HepG2 (cell line): Measurements from ENCODE around the gene GEMIN4. TPM values are rescaled to one million over a fixed set of nuclear protein-coding genes. Genes with fewer than 3 reads are reported as not detected.

Source experiments
- ATAC-seq: fragments of 200-7000 bp; cut with Tn5 transposase; 3 replicates; pipeline ENCODE4 v1.9.1; 2020; ENCODE audit warnings: mild to moderate bottlenecking, moderate library complexity
- BruUV-seq: library from RNA; stranded (reverse); fragments of 400-500 nt; replicated peaks from 2 replicates; lab custom pipeline; 2021; lab: Mats Ljungman, UMichigan
- CTCF ChIA-PET: fragments of 300-600 bp; formaldehyde crosslinking; extraction: SDS; loops from one replicate; lab custom pipeline; 2021; ENCODE audit warnings: low total read pairs, inconsistent platforms, low intra/inter-chr PET ratio; lab: Yijun Ruan, JAX
- POLR2A ChIA-PET: fragments of 350-600 bp; sonication (Branson Sonifier 250); formaldehyde crosslinking; loops from one replicate; lab custom pipeline; 2020; ENCODE audit warnings: antibody characterized with exemption, inconsistent platforms; lab: Yijun Ruan, JAX
- DNase-seq: peaks from one replicate; pipeline ENCODE4 v3.0.0-alpha.2; 2015; ENCODE audit warnings: low spot score
- FAIRE-seq: peaks from 3 replicates; lab custom pipeline; 2011; peaks lifted over from hg19 to GRCh38; lab: Jason Lieb, UNC
- H2AFZ ChIP-seq: one replicate; pipeline ENCODE4 v1.6.1; 2011; ENCODE audit warnings: low read length, inconsistent platforms
- H3K27ac ChIP-seq: fragments of 300-600 bp; 3 replicates; pipeline ENCODE4 v1.8.0; 2011; ENCODE audit warnings: mixed run types, mild to moderate bottlenecking, mixed read lengths, low read length, inconsistent platforms; ENCODE audit not compliant: insufficient read depth; ENCODE audit errors: extremely low read length
- H3K27me3 ChIP-seq, 2 experiments: fragments of 200-600 bp in 1 of 2; 2 replicates in 1 of 2; 3 replicates in 1 of 2; pipeline versions ENCODE4 v1.6.0 to v1.8.0; 2011; ENCODE audit warnings: low read length in 2 of 2, mild to moderate bottlenecking in 2 of 2, moderate library complexity in 2 of 2, inconsistent platforms in 1 of 2; ENCODE audit not compliant: insufficient read depth in 2 of 2, control insufficient read depth in 1 of 2
- H3K36me3 ChIP-seq, 2 experiments: fragments of 200-600 bp in 1 of 2; replicated peaks in 1 of 2; 2 replicates in 1 of 2; 3 replicates in 1 of 2; pipeline versions ENCODE4 v1.5.1 to v1.8.0; 2011; ENCODE audit warnings: low read length in 2 of 2, inconsistent platforms in 1 of 2; ENCODE audit not compliant: insufficient read depth in 2 of 2, control insufficient read depth in 1 of 2
- H3K4me1 ChIP-seq: 2 replicates; pipeline ENCODE4 v1.5.1; 2012; ENCODE audit warnings: low read length, inconsistent platforms; ENCODE audit not compliant: insufficient read depth
- H3K4me2 ChIP-seq: 2 replicates; pipeline ENCODE4 v1.6.0; 2011; ENCODE audit warnings: low read depth, low read length, inconsistent platforms
- H3K4me3 ChIP-seq, 3 experiments: fragments of 200-600 bp in 1 of 3; sonication (generic), shearing (Covaris generic) in 1 of 3; replicated peaks in 1 of 3; 2 replicates each; pipeline ENCODE4 v1.5.1; 2011 to 2016; ENCODE audit warnings: low read length in 3 of 3, inconsistent platforms in 2 of 3, low read depth in 2 of 3, mild to moderate bottlenecking in 2 of 3, control low read depth in 1 of 3, mixed read lengths in 1 of 3; ENCODE audit not compliant: insufficient read depth in 1 of 3
- H3K79me2 ChIP-seq: one replicate; pipeline ENCODE4 v1.6.1; 2011; ENCODE audit warnings: low read length, inconsistent platforms; ENCODE audit not compliant: insufficient read depth
- H3K9ac ChIP-seq: 2 replicates; pipeline ENCODE4 v1.6.0; 2011; ENCODE audit warnings: mild to moderate bottlenecking, low read depth, low read length, inconsistent platforms; ENCODE audit not compliant: insufficient read depth
- H3K9me3 ChIP-seq: 2 replicates; pipeline ENCODE4 v1.5.1; 2012; ENCODE audit warnings: mild to moderate bottlenecking, low read length
- H4K20me1 ChIP-seq: 2 replicates; pipeline ENCODE4 v1.6.0; 2011; ENCODE audit warnings: inconsistent platforms, mild to moderate bottlenecking, low read length, moderate library complexity; ENCODE audit not compliant: insufficient read depth
- AGO2 ChIP-seq: fragments of 200-400 bp; formaldehyde crosslinking; optimal IDR thresholded peaks from 2 replicates; pipeline ENCODE3; 2017; ENCODE audit warnings: mild to moderate bottlenecking, low read depth, low read length, moderate library complexity
- CSRNP2 ChIP-seq: sonication (generic); formaldehyde crosslinking; conservative IDR thresholded peaks from 2 replicates; pipeline ENCODE4 v1.8.0; 2022; ENCODE audit warnings: low read depth, missing genetic modification reagents
- POGZ ChIP-seq: sonication (generic); formaldehyde crosslinking; IDR thresholded peaks from 2 replicates; pipeline ENCODE4 v1.4.0; 2020; ENCODE audit warnings: mild to moderate bottlenecking, missing genetic modification reagents
- RBFOX2 ChIP-seq: fragments of 200-400 bp; formaldehyde crosslinking; IDR thresholded peaks from 2 replicates; pipeline ENCODE4 v1.6.1; 2017; ENCODE audit warnings: low read depth, mild to moderate bottlenecking, low read length
- TBP ChIP-seq: sonication (generic); formaldehyde crosslinking; IDR thresholded peaks from 2 replicates; pipeline ENCODE4 v1.5.0; 2020; ENCODE audit warnings: missing genetic modification reagents
- TGIF2 ChIP-seq: IDR thresholded peaks from 2 replicates; pipeline ENCODE4 v1.6.1; 2016; ENCODE audit warnings: control low read depth, missing compliant biosample characterization
- TSC22D2 ChIP-seq: sonication (generic); formaldehyde crosslinking; IDR thresholded peaks from 2 replicates; pipeline ENCODE4 v1.5.1; 2020; ENCODE audit warnings: missing genetic modification reagents, mild to moderate bottlenecking, borderline replicate concordance
- WIZ ChIP-seq: sonication (generic); formaldehyde crosslinking; IDR thresholded peaks from 2 replicates; pipeline ENCODE4 v1.5.1; 2020; ENCODE audit warnings: mild to moderate bottlenecking, missing genetic modification reagents
- ZC3H13 ChIP-seq: sonication (generic); formaldehyde crosslinking; IDR thresholded peaks from 2 replicates; pipeline ENCODE4 v1.8.1; 2023; ENCODE audit warnings: mild to moderate bottlenecking, missing genetic modification reagents, moderate library complexity
- ZNF468 ChIP-seq: sonication (generic); formaldehyde crosslinking; IDR thresholded peaks from 2 replicates; pipeline ENCODE4 v1.8.0; 2022; ENCODE audit warnings: mild to moderate bottlenecking, moderate library complexity, missing genetic modification reagents
- ZNF503 ChIP-seq: sonication (generic); formaldehyde crosslinking; IDR thresholded peaks from 2 replicates; pipeline ENCODE4 v1.4.0; 2020; ENCODE audit warnings: missing genetic modification reagents
- ZNF800 ChIP-seq: sonication (generic); formaldehyde crosslinking; IDR thresholded peaks from 2 replicates; pipeline ENCODE4 v1.4.0; 2020; ENCODE audit warnings: missing genetic modification reagents
- WGBS: methylation state at CpG from one replicate; pipeline ENCODE4 v1.1.6; 2017; ENCODE audit warnings: low lambda C conversion rate; 5-methylcytosine and 5-hydroxymethylcytosine counted together
- in situ Hi-C: cut with HindIII; loops from 2 replicates; pipeline ENCODE4 v1.10.0; 2017; ENCODE audit warnings: low pct_unique_long_range_greater_than_20kb; ENCODE audit not compliant: extremely low pct_ligation_motif_present
- intact Hi-C: fragments of 100-400 bp; cut with micrococcal nuclease; formaldehyde crosslinking; loops from one replicate; pipeline ENCODE4 v1.10.0; 2022; ENCODE audit not compliant: unreplicated experiment
- polyA plus RNA-seq, 8 experiments: library from polyadenylated mRNA; depleted of rRNA in 3 of 8; stranded (reverse) in 7 of 8; unstranded in 1 of 8; fragments of >200 nt; fragmentation: Illumina TruSeq in 4 of 8; extraction: Trizol in 4 of 8; gene quantifications; 2 replicates each; pipeline versions ENCODE4 v1.2.1 to v1.2.3, GENCODE V29; 2011 to 2016; ENCODE audit warnings: low read depth in 4 of 8, missing spikeins in 1 of 8, mixed read lengths in 1 of 8; ENCODE audit not compliant: insufficient read depth in 1 of 8
- total RNA-seq, 5 experiments: library from RNA; depleted of rRNA; stranded (reverse); fragments of >200 nt; fragmentation: Illumina TruSeq; extraction: Trizol; gene quantifications; 2 replicates each; pipeline ENCODE4 v1.2.3, GENCODE V29; 2016; ENCODE audit warnings: low read depth in 1 of 5

The GEMIN4 gene
- total and polyA plus RNA-seq, 2 of the 13 experiments (the other 11 are each of a cell fraction or from before 2014, with no cell fraction given) = 10.8 to 22.7 TPM

DNA sequence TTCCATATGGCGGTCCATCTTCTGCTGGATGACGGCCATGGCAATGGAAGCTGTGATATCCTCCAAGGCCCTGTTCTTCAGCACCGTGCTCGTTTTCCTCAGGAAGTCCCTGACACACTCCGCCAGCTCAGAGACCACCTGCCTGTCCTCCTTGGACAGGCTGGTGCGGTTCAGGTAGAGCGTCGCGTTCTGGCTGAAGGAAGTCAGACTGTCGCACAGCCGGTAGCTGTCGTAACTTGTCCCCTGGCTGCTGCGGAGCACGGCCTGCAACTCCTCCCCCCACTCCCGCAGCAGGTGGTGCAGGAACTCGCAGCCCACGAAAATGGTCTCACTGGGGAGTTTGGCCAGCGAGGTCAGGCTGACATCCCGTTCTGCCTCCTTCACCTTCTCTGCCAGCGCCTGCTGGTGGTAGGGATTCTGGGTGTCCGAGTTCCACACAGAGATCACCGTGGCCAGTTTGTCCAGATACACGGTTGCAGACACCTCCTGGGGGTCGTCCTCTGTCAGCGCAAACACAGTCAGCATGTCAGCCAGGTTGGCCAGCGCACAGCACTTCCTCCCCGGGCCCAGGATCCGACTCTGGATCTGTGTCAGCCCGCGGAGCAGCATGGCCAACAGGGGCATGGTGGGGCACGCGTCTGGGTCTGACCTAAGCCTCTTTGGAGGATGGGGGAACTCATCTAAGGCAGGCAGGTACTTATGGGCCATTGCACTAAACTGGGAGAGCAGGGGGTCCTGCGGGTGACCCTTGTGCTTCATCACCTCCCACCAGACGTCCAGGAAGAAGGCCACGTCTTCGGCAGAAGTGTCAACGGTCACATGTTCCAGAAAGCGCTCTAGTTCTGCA lies 5.1 kb downstream of the GEMIN4 start:
- H3K27ac ChIP-seq = no peak overlapping the region
- FAIRE-seq = no peak
- no TSS peak for BruUV-seq
- CTCF ChIA-PET = no interaction called here
- peak; percentile 80 for TF ChIP-seq ZC3H13 (CRISPR knock-in tag)
- TF ChIP-seq AGO2 = peak; percentile 71
- TF ChIP-seq CSRNP2 (CRISPR knock-in tag) = no peak
- 0 out of 2 replicates have a peak, but pooled peaks have one; percentile 32 for TF ChIP-seq RBFOX2
- no peak for TF ChIP-seq ZNF468 (CRISPR knock-in tag)
- TF ChIP-seq, all 625 proteins: peak for 3
- no peak overlapping the region for H2AFZ ChIP-seq
- peaks cover 30% of the 10 kb centered on the region for H3K79me2 ChIP-seq
- no peaks in the 10 kb centered on the region for H3K9me3 ChIP-seq
- POLR2A ChIA-PET = no interaction called here
- 97% methylated on average over 30 of the region's 38 CpGs for WGBS
- peaks cover 23 to 60% of the 10 kb centered on the region in 2 experiments for H3K36me3 ChIP-seq
- H3K27me3 ChIP-seq = no peaks in the 10 kb centered on the region
- in situ Hi-C loops (no loop called here), intact Hi-C loops (no loop called here)
- H3K4me3 ChIP-seq = no peak overlapping the region
- H3K4me1 ChIP-seq = peaks cover 36% of the 10 kb centered on the region
- no peaks in the 10 kb centered on the region for H4K20me1 ChIP-seq
- DNase-seq = no peak
- H3K9ac ChIP-seq = no peak overlapping the region
- no peak overlapping the region for H3K4me2 ChIP-seq
- ATAC-seq = no peak

DNA sequence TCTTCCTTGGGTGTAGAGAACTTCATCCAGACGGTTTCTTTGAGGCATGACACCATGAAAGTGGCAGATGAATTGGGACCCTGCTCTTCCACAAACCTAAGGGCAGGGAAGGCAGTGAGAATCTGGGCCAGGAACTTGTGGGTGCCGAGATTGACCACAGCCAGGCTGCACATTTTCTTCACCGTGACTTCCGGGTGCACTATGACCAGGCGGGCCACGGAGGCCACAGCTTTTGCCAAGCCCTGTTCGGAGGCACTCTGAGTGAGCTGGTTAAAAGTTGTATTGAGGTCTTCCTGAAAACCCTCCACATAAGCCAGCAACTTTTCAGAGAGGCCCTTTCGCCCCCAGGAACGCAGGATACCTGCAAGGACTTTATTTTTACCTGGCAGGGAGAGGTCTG lies 5.9 kb downstream of the GEMIN4 start:
- no peak for DNase-seq
- Histone ChIP-seq H3K4me2 (no peak overlapping the region), H3K9me3 (no peaks in the 10 kb centered on the region), H3K4me3 (no peak overlapping the region), H3K36me3 (peaks cover 23 to 68% of the 10 kb centered on the region in 2 experiments), H2AFZ (no peak overlapping the region), H3K4me1 (peaks cover 35% of the 10 kb centered on the region), H3K27me3 (no peaks in the 10 kb centered on the region), H4K20me1 (no peaks in the 10 kb centered on the region), H3K9ac (no peak overlapping the region), H3K79me2 (peaks cover 24% of the 10 kb centered on the region), H3K27ac (no peak overlapping the region)
- no peak for FAIRE-seq
- 95% methylated on average over 5 of the region's 9 CpGs for WGBS
- in situ Hi-C loops (no loop called here), intact Hi-C loops (no loop called here)
- ChIA-PET POLR2A (no interaction called here), CTCF (no interaction called here)
- no TSS peak for BruUV-seq
- no peak for ATAC-seq
- TF ChIP-seq ZNF800 (no peak), ZNF503 (no peak), TGIF2 (CRISPR knock-in tag) (no peak), TSC22D2 (CRISPR knock-in tag) (no peak), TBP (no peak), WIZ (no peak), POGZ (CRISPR knock-in tag) (no peak)
